ENCODE data around the gene ITGAX.

Gene ITGAX

DNA sequence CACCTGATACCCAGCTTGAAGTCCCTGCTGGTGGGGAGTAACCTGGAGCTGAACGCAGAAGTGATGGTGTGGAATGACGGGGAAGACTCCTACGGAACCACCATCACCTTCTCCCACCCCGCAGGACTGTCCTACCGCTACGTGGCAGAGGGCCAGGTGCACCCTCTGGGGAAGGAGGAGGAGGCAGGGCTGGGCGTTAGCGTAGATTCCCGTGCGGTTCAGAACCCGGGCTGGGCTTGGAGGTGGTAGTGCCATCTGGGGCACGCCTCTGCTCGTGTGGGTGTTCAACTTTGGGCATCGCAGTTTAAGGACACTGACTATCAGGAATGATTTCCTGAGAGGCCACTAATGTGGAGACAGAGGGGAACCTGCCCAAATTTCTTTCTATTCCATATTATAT is 18.3 kb downstream of the ITGAX start:
- DNase-seq (ENCODE audit: low spot score) = no peak

DNA sequence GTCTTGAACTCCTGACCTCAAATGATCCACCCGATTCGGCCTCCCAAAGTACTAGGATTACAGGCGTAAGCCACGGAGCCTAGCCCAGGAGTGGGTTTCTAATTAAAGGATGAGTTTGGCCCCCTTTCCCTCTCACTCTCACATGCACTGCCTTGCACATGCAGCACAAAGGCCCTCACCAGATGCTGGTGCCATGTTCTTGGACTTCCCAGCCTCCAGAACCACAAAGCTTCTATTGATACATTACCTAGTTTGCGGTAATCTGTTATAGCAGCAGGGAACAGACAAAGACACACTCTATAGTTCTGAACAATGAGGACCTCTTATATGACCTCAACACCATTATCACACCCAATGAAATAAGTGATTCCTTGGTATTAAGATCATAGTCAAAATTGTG is 20.3 kb downstream of the ITGAX start:
- no peak for DNase-seq (ENCODE audit: low spot score)

DNA sequence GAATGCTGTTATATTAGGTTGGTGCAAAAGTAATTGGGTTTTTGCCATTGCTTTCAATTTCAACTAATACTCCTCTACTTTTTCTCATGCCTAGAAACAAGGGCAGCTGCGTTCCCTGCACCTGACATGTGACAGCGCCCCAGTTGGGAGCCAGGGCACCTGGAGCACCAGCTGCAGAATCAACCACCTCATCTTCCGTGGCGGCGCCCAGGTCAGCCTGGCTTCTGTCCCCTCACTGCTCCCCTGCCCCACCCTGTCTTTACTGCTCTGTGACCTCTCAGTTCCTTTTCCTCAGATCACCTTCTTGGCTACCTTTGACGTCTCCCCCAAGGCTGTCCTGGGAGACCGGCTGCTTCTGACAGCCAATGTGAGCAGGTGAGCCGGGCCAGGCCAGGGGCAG is 21.7 kb downstream of the ITGAX start:
- DNase-seq (ENCODE audit: low spot score) = no peak

DNA sequence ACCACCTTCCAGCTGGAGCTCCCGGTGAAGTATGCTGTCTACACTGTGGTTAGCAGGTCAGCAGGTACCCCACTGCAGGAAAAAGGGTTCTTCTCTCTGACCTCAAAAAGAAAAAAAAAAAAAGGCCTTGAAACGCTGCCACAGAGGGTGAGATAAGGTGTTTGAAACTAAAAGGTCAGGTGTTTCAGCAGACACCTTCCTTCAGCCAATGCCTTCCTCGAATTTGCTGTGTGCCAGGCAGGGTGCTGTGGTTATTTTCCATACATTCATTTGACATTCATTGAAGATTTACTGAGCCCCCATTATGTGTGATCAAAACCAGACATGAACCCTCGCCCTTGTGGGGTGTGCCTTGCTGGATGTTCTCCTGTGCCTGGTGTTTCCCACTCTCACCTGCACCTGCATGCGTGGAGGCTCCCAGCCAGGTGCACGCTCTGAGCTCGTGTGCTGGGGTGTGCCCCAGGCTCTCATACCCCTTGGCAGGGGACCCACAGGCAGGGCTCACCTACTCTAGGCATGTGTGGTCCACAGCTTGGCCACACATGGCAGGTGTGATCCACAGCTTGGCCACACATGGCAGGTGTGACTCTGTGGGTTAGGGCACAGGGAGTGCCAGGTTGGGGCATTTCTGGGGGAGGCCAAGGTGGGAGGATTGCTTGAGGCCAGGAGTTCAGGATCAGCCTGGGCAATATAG is 22.4 kb downstream of the ITGAX start:
- DNase-seq (ENCODE audit: low spot score) = no peak

DNA sequence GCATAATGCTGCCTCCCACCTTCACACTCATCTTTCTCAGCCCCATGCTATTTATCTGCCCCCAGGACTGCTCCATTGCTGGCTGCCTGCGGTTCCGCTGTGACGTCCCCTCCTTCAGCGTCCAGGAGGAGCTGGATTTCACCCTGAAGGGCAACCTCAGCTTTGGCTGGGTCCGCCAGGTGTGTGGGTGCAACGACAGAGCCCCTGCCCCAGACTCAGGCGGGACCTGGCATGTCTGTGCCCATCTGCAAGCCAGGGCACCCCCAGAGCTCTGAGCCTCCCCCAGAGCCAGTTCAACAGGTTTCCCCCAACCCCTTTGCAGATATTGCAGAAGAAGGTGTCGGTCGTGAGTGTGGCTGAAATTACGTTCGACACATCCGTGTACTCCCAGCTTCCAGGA is 25.2 kb downstream of the ITGAX start:
- no peak for DNase-seq (ENCODE audit: low spot score)

DNA sequence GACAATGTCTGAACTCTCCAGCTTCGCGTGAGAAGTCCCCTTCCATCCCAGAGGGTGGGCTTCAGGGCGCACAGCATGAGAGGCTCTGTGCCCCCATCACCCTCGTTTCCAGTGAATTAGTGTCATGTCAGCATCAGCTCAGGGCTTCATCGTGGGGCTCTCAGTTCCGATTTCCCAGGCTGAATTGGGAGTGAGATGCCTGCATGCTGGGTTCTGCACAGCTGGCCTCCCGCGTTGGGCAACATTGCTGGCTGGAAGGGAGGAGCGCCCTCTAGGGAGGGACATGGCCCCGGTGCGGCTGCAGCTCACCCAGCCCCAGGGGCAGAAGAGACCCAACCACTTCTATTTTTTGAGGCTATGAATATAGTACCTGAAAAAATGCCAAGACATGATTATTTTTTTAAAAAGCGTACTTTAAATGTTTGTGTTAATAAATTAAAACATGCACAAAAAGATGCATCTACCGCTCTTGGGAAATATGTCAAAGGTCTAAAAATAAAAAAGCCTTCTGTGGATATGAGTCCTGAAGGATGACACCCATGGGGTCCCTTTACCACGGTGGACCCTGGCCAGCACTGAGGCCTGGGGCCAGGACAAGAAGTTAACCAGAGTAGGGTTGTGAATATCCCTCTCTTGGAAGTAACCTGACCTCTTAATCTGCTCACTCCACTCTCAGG is 27.6 kb downstream of the ITGAX start:
- peak; percentile 68 for DNase-seq (ENCODE audit: low spot score)

DNA sequence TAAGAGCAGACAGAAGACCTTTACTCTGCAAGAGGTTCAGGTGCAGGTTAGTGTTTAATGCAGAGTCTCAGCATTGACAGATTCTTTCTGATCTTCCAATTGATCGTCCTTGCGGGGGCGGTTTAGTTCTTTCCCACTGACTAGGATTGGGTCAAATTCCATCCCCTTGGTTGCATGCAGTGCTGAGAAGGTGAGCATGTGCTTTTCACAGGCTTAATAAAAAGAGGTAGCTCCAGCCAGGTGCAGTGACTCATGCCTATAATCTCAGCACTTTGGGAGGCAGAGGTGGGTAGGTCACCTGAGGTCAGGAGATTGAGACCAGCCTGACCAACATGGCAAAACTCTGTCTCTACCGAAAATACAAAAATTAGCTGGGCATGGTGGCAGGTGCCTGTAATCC is 30.7 kb downstream of the ITGAX start:
- DNase-seq (ENCODE audit: low spot score) = no peak

DNA sequence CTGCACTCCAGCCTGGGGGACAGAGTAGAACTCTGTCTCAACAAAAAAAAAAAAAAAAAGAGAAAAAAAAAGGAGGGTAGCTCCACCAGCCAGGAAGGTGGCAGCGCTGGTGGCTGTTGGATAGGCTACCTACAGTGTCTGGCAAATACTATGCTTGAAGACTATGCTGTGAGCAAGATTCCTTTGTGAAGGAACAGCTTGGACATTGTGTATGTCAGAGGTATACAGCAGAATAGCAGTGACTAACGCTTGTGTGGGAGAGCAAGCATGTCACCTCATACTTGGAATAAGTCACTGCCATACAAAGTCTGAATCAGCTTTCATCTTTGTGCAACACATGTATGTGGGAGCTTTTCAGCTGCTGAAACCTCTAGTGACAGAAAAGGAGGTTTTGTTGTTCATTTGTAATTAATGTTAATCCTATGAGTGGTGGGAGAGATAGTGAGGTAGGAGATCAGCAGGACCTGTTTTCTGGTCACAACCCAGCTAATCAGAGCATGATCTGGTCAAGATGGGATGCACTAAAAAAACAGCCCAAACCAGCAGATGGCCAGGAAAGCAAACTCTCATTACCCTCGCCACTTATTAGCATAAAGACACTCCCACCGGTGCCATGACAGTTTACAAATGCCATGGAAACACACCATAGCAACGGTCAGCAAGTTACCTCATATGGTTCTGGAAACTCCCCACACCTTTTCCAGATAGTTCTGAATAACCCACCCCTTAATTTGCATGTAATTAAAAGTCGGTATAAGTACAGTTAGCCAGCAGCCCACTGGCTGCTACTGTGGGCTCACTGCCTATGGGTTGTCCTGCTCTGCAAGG is 31.4 kb downstream of the ITGAX start:
- DNase-seq (ENCODE audit: low spot score) = peak; percentile 55

DNA sequence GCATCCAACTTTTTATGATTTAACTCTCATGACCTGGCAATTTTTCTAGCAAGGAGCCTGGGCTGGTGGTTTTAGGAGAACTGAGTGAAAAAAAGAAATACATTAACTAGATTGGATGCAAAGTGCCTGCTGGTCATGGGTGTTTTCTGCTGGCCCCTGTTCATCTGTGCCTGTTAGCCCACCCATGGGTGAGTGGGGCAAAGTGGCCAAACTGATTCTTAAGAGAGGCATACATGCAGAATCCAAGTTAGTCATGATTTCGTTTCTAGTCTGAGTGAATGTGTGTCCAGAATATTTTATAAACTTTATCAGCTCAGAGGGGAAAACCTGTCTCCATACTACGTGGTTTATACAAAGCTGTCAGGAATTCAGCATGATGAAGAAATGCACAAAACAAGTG is 33.6 kb downstream of the ITGAX start:
- DNase-seq (ENCODE audit: low spot score) = no peak

DNA sequence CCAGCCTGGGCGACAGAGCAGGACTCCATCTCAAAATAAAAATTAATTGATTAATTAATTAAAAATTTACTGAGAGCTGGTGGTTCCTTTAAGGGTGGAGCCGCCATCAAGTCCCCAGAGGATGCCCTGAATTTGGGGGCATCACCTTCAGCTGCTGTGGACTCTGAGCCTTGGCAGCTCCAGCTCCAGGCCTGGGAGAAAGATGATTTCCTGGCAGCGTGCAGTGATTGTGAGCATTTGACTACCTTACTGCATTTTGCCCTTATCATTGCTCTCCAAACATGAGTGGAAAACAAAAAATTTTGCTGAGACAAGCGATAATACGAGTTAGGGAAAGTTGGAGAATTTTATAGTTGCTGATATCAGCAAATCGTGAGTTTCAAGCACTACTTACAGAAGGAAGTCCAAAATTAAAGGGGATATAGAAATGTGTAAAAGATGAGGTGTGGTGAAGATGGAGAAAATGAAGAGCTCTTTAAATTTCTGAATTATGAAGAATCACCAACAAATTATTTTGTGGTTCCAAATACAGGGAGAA is 35.6 kb downstream of the ITGAX start:
- no peak for DNase-seq (ENCODE audit: low spot score)

DNA sequence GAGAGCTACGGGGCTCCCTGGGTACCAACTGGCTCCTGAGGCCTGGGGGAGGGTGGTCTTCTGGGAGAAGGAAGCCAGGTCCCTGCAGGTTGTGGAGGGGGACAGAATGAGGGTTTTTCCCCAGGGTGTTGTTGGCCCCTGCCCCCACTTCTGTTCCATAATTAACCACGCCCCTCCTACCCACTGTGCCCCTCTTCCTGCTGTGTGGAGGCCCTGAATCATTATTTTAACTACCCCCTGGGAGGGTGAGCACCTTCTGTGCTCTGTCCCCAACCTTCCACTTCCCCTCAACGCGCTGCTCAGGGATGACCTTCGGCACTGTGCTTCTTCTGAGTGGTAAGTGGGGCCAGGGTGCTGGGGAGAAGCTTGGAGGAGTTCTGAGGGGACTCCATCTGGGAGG is 38.1 kb downstream of the ITGAX start, which contains the start of gene ITGAD:
Gene ITGAD (plus strand): TSS at position 280 of the 400 bp plus-strand sequence. CDS start 26 bp downstream, at position 306.
- no peak for DNase-seq (ENCODE audit: low spot score)

DNA sequence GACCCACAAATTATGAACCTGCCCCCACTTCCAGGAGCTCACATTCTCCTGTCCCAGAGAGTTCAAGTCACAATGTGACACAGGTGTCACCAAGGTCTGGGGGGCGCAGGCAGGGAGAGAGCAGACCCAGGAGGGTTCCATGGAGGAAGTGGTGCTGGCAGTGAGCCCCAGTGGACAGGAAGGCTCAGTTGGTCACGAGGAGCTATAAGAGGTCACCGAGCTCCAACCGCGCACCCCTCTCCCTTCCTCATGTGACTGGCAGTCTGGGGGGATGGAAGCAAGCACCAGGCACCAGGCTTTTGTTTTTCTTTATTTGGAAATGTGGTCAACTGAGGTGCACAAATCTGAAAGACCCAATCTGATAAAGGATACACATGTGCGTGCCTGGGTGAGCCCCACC is 40.7 kb downstream of the ITGAX start:
- no peak for DNase-seq (ENCODE audit: low spot score)

DNA sequence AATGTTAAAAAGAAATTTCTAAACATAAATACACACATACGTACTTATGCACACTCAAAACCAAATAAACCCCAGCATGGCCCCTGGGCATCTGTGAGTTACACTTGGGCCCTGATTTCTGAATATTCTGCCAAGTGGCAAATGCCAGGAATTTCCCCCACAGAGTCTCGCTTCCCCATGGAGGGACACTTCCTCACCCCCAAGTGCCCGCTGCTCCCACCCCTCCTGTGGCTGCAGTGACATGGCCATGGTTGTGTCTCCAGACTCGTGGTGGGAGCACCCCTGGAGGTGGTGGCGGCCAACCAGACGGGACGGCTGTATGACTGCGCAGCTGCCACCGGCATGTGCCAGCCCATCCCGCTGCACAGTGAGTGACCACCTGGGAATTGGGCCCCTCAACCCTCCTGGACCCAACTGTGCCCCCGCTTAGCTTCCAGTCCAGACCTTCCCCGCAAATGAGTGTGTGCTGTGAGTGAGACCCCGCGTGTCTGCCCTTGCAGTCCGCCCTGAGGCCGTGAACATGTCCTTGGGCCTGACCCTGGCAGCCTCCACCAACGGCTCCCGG is 42.2 kb downstream of the ITGAX start:
- no peak for DNase-seq (ENCODE audit: low spot score)

DNA sequence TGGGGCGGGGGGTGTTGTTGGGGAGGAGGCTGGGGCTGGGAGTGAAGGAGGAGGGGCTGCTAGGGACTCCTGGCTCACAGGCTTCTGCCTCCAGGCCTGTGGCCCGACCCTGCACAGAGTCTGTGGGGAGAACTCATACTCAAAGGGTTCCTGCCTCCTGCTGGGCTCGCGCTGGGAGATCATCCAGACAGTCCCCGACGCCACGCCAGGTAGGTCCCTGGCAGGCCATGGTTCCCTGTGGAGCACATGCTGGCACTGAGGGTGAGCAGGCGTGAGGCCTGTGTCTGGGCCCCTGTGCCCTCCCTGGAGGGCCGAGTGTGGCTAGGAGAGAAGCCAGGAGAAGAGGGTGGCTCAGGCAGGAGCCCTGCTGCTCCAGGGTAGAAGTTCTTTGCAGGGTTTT is 42.7 kb downstream of the ITGAX start:
- no peak for DNase-seq (ENCODE audit: low spot score)

DNA sequence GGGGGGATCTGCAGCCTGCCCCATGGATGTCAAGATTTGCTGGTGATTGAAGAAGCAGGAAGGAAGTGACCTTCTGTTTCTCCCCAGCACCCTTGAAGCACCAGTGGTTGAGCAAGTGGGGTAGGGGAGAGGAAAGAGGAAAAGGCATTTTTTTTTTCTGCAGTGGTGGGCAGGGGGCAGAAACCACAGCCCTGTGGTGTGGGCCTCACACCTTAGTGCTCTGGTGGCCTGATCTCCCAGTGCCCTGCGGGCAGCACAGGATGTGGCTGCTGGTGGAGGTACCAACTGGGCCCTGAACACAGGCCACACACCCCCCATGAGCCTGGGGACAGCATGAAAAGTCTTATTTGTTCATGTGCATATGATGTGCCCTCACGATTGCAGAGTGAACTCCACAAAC is 45.2 kb downstream of the ITGAX start:
- DNase-seq (ENCODE audit: low spot score) = no peak

DNA sequence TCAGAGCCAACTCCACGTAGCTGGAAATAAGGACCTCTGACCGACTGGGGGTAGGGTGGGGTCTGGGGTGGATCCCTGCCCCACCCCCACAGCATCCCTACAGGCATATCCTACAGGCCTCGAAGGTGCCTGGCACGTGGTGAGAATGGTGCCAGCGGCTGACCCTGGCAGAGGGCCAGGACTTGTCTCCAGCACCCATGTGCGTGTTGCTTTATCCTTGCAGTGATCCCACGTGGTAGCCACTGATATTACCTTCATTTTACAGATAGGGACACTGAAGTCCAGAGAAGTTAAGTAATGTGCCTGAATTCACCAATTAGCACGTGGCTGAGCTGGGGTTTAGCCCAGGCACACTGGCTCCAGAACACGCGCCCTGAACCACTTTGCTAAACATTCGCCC is 46.5 kb downstream of the ITGAX start:
- no peak for DNase-seq (ENCODE audit: low spot score)

DNA sequence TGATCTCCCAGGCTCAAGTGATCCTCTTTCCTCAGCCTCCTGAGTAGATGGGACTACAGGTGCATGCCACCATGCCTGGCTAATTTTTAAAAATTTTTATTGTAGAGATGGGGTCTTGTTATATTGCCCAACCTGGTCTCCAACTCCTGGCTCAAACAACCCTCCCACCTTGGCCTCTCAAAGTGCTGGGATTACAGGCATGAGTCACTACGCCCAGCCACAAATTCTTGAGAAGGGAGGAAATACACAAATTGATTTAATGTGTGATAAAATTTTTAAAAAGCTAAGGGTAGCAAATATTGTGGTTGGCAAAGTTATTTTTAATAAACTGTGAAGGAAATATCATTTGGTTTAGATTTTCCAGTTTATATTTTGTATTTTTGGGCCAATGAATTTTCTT is 47.7 kb downstream of the ITGAX start:
- no peak for DNase-seq (ENCODE audit: low spot score)

DNA sequence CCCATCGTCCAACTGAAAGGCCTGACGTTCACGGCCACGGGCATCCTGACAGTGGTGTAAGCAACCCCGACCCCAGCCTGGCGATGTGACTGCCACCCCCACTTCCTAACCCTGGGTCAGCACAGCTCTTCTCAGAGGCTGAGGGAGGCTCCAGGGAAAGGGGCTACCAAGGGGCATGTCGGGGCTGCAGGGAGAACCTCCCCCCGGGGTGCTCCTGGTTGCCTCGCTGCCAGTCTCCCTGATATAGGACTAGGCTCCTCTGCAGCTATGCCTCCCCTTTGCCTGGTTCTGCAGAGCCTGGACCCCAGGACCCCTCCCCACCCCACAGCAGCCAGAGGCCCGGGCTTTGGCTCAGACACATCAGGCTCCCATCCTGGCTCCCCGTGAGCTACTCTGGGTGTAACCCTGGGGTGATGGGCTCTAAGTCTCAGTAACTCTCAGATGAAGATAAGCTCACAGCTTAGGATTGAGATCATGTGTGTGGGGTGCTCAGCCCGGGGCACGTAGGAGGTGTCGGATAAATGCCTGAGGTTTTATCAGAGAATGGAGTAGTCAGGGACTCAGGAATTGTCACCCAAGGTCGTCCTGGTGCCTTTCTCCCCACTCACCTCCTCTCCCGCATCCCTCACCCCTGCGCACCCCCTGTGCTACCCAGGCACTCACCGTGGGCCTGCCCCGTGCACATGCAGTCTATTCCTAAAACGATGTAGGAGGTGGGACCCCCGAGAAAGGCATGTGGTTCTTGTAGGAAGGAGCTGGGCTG is 48.8 kb downstream of the ITGAX start:
- no peak for DNase-seq (ENCODE audit: low spot score)

DNA sequence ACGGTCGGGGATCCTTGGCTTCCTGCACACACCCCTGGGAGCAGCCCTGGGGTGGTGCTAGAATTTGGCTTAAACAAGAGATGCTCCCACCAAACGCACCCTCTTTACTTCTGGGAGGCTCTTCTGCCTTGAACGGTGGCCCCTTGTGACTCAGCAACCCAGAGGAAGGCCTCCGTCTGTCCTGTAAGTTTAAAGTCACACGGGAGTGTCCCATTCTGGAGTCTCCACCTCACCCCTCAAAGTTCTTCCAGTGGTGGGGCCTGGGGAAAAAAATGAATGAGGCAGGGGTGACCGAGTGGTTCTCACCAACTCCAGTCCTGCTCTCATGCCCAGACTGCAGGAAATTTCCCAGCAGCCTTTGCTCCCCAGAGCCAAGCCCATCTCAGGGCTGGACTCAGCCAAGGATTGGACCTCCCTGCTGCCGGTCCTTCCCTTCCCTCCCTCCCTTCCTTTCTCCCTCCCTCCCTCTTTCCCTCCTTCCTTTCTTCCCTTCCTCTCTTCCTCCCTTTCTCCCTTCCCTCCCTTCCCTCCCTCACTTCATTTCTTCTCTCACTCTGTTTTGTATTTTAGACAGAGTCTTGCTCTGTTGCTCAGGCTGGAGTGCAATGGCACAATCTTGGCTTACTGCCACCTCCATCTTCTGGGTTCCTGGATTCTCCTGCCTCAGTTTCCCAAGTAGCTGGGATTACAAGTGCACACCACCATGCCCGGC is 49.5 kb downstream of the ITGAX start:
- peak; percentile 55 for DNase-seq (ENCODE audit: low spot score)

DNA sequence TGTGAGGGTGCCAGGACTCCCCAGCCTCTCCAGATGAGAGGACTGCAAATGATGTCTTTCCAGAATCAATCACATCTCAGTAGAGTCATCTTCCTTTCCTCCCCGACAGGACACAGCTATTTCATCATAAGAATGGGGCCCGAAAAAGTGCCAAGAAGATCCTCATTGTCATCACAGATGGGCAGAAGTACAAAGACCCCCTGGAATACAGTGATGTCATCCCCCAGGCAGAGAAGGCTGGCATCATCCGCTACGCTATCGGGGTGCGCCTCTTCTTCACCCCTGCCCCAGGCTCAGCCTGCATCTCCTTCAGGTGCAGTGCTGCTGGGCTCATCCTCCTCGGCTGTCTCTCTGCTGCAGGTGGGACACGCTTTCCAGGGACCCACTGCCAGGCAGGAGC is 52.4 kb downstream of the ITGAX start:
- DNase-seq (ENCODE audit: low spot score) = no peak

DNA sequence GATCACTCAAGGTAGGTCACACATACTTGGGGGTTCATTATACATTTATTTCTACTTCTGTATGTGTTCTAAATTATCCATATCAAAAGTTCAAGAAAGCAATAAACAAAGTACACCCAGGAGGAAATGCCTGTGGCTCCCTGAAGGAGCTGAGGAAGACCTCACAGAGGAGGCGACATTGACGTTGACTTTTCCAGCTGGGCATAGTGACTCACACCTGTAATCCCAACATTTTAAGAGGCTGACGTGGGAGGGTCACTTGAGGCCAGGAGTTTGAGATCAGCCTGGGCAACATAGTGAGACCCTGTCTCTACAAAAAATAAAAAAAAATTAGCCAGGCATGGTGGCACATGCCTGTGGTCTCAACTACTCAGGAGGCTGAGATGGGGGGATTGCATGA is 54.5 kb downstream of the ITGAX start:
- DNase-seq (ENCODE audit: low spot score) = peak; percentile 52
